Neutrophil (primary cell): Measurements from ENCODE around the gene SRP68.

Experiments
- H3K27ac ChIP-seq: fragments of 200-600 bp; sonication (generic); 2 replicates; pipeline ENCODE4 v1.5.1; 2016; ENCODE audit warnings: mild to moderate bottlenecking, moderate library complexity
- H3K27me3 ChIP-seq: fragments of 200-600 bp; sonication (generic); 2 replicates; pipeline ENCODE4 v1.6.0; 2016; ENCODE audit warnings: mild to moderate bottlenecking
- H3K36me3 ChIP-seq: fragments of 200-600 bp; sonication (generic); 2 replicates; pipeline ENCODE4 v1.5.1; 2017
- H3K4me1 ChIP-seq, 2 experiments: fragments of 200-600 bp in 1 of 2; sonication (generic) in 1 of 2; 1 replicate in 1 of 2; 2 replicates in 1 of 2; pipeline versions ENCODE4 v1.5.1 to v1.6.1; 2013 to 2016; ENCODE audit warnings: low read depth in 1 of 2, low read length in 1 of 2, mild to moderate bottlenecking in 1 of 2, moderate library complexity in 1 of 2; ENCODE audit not compliant: control insufficient read depth in 1 of 2, insufficient read depth in 1 of 2
- H3K4me3 ChIP-seq, 2 experiments: fragments of 200-600 bp in 1 of 2; sonication (generic) in 1 of 2; 1 replicate in 1 of 2; 2 replicates in 1 of 2; pipeline ENCODE4 v1.5.1; 2013 to 2016; ENCODE audit warnings: low read depth in 1 of 2, low read length in 1 of 2, mild to moderate bottlenecking in 1 of 2, moderate library complexity in 1 of 2
- H3K9me3 ChIP-seq: fragments of 200-600 bp; sonication (generic); 2 replicates; pipeline ENCODE4 v1.5.1; 2016
- TF ChIP-seq, protein P1 (sequence below): fragments of 200-600 bp; sonication (generic); IDR thresholded peaks from 2 replicates; pipeline ENCODE4 v1.5.1; 2016; ENCODE audit warnings: antibody characterized with exemption

Gene SRP68

DNA sequence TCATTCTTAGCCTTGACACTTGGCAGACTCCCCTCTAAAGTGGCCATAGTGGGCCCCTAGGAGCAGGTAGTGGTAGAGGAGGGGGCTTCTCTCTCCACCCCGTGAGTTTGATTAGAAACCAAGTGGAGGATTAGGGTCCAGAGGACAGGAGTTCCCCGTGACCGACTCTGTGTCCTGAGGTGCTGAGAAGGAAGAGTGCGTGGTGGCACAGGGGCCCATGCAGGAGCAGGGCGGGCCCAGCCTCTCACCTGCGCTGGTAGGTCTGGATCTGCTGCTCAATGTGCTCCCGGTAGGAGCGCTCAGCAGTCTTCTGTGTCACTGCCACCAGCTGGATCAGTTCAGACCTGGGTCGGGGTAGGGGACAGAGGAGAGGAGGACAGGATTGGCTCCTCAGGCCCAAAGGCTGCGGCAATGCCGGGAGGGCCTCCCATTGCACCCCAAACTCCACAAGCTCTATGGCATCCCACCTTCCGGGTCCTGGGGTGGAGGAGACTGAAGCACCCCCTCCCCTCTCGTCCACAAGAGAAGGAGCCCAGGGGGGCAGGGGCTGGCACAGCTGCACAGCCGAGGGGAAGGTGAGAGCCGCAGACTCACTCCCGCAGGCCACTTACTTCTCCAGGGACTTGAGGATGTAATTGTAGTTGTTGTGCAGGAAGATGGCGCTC lies 12.9 kb upstream of the SRP68 start:
- no peak overlapping the region for H3K27ac ChIP-seq
- TF ChIP-seq, protein P1, sequence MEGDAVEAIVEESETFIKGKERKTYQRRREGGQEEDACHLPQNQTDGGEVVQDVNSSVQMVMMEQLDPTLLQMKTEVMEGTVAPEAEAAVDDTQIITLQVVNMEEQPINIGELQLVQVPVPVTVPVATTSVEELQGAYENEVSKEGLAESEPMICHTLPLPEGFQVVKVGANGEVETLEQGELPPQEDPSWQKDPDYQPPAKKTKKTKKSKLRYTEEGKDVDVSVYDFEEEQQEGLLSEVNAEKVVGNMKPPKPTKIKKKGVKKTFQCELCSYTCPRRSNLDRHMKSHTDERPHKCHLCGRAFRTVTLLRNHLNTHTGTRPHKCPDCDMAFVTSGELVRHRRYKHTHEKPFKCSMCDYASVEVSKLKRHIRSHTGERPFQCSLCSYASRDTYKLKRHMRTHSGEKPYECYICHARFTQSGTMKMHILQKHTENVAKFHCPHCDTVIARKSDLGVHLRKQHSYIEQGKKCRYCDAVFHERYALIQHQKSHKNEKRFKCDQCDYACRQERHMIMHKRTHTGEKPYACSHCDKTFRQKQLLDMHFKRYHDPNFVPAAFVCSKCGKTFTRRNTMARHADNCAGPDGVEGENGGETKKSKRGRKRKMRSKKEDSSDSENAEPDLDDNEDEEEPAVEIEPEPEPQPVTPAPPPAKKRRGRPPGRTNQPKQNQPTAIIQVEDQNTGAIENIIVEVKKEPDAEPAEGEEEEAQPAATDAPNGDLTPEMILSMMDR: no peak
- H3K9me3 ChIP-seq: no peaks in the 10 kb centered on the region
- no peaks in the 10 kb centered on the region for H3K4me1 ChIP-seq
- H3K27me3 ChIP-seq: peaks cover 7% of the 10 kb centered on the region
- H3K36me3 ChIP-seq: peaks cover 91% of the 10 kb centered on the region
- no peak overlapping the region for H3K4me3 ChIP-seq

- TF ChIP-seq, protein P1: no peak
- Histone ChIP-seq H3K4me3 (no peak overlapping the region), H3K27ac (no peak overlapping the region), H3K27me3 (peaks cover 22% of the 10 kb centered on the region), H3K36me3 (peaks cover 76% of the 10 kb centered on the region), H3K9me3 (no peaks in the 10 kb centered on the region), H3K4me1 (peaks cover under 1 to 2% of the 10 kb centered on the region in 2 experiments)
Observed at GRCh38 chr17:76083536-76084182, 11.3 kb upstream of the SRP68 start.

DNA sequence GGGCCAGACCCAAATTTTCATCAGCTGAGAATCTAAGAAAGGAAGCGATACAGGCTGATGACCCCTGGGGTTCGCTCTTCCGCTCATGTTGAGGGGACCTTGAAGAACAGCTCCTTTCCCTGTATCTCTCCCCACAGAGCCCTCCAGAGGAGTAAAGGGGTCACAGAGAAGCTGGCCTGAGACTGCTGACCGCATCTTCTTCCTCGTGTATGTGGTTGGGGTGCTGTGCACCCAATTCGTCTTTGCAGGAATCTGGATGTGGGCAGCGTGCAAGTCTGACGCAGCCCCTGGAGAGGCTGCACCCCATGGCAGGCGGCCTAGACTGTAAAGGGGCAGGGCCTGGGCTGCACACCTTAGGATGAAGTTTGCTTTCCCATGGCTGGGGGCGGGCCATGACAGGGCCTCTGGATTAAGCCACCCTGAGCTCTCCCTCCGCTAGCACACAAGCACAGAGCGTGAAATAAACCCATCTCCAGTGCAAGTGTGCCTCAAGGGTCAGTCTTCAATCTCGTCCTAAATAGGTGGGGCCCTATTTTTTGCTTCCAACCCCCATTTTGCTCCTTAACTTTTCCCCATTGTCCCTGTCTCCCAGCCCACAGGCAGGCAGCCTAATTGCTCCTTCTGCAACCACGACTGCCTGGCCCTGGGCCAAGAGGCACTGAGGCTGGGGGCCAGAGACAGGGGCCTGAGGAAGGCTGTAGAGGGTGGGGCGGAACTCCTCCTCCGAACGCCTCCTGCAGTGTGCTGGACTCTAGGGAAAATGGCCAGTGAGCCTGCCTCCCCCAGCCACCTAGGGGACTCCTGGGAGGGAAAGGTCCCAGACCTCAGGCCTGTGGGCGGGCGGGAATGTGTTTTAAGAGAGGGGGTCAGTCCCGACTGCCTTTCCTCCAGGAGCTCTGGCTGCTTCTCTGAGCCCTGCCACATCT lies 10.3 kb upstream of the SRP68 start:
- H3K4me1 ChIP-seq: peaks cover 8 to 12% of the 10 kb centered on the region in 2 experiments
- peaks cover 65% of the 10 kb centered on the region for H3K36me3 ChIP-seq
- H3K4me3 ChIP-seq: no peak overlapping the region
- no peak overlapping the region for H3K27ac ChIP-seq
- peaks cover 33% of the 10 kb centered on the region for H3K27me3 ChIP-seq
- TF ChIP-seq, protein P1: no peak
- H3K9me3 ChIP-seq: no peaks in the 10 kb centered on the region

GRCh38 chr17:76081295-76082210 lies 9.2 kb upstream of the SRP68 start:
- Histone ChIP-seq H3K4me3 (no peak overlapping the region), H3K27ac (no peak overlapping the region), H3K27me3 (peaks cover 43% of the 10 kb centered on the region), H3K36me3 (peaks cover 54% of the 10 kb centered on the region), H3K9me3 (no peaks in the 10 kb centered on the region), H3K4me1 (peaks cover 18 to 22% of the 10 kb centered on the region in 2 experiments)
- TF ChIP-seq, protein P1: no peak
